Stimulated activated CD4-positive, alpha-beta T cell treated with anti-CD3 and anti-CD28 coated beads, Interleukin-15, amount 100 ng/mL, for 1 hour (primary cell): ENCODE results near the gene STK26.
"Not testable (repeated sequence)": the region's sequence is repeated elsewhere in the genome, so short reads cannot be mapped to it uniquely, and the experiment has no call there.

ENCODE experiments used
- DNase-seq, 2 donors: peaks; one replicate each; pipeline ENCODE4 v3.0.0-alpha.2; 2020; ENCODE audit warnings: low read depth in 1 of 2, low spot score in 1 of 2

STK26 gene

GRCh38 chrX:132092439-132093065 lies 69.5 kb downstream of the STK26 start:
- no peak for DNase-seq

GRCh38 chrX:132093239-132093860 lies 70.2 kb downstream of the STK26 start:
- no peak for DNase-seq

- no peak for DNase-seq
These were observed 71.1 kb downstream of the STK26 start for GRCh38 chrX:132094164-132094563.

GRCh38 chrX:132098704-132099103 lies 75.6 kb downstream of the STK26 start:
- DNase-seq: not testable (repeated sequence)

- no peak for DNase-seq
These were observed 78.1 kb downstream of the STK26 start for GRCh38 chrX:132101206-132101605.

- no peak for DNase-seq
These were observed 78.7 kb downstream of the STK26 start for GRCh38 chrX:132101799-132102198.

- DNase-seq: no peak
These were observed 84.2 kb downstream of the STK26 start for GRCh38 chrX:132107291-132107690.

GRCh38 chrX:132114607-132115006 lies 91.5 kb downstream of the STK26 start:
- DNase-seq: no peak

GRCh38 chrX:132115792-132116191 lies 92.7 kb downstream of the STK26 start:
- no peak for DNase-seq

- DNase-seq: no peak
These were observed 95.3 kb downstream of the STK26 start for GRCh38 chrX:132118358-132118757.

- no peak for DNase-seq
These were observed 96.2 kb downstream of the STK26 start for GRCh38 chrX:132119283-132119682.

GRCh38 chrX:132119821-132120515 lies 96.9 kb downstream of the STK26 start:
- DNase-seq: no peak

GRCh38 chrX:132120913-132121312 lies 97.8 kb downstream of the STK26 start:
- DNase-seq: no peak
